NB4 (cell line): ENCODE data around the gene MYO1D.

ENCODE experiments used
- DNase-seq: peaks from one replicate; pipeline ENCODE4 v3.0.0; 2010; ENCODE audit warnings: low read depth
- H3K4me3 ChIP-seq: one replicate; pipeline ENCODE4 v1.5.1; 2011; ENCODE audit warnings: mild to moderate bottlenecking, low read depth, low read length, moderate library complexity
- CTCF ChIP-seq: IDR thresholded peaks from one replicate; pipeline ENCODE4 v1.5.1; 2012; ENCODE audit warnings: low read depth, low read length
- MAX ChIP-seq: IDR thresholded peaks from 2 replicates; pipeline ENCODE4 v1.6.1; 2011; ENCODE audit warnings: low read depth, low read length
- MYC ChIP-seq: IDR thresholded peaks from 2 replicates; pipeline ENCODE4 v1.6.1; 2011; ENCODE audit warnings: low read depth, low read length
- POLR2A ChIP-seq: IDR thresholded peaks from 2 replicates; pipeline ENCODE4 v1.6.1; 2011; ENCODE audit warnings: mild to moderate bottlenecking; ENCODE audit not compliant: insufficient read length; ENCODE audit errors: extremely low read depth

MYO1D gene

GRCh38 chr17:32586666-32587065 lies 290.3 kb downstream of the MYO1D start:
- no peak for DNase-seq
- TF ChIP-seq CTCF, result no peak
- no peak for TF ChIP-seq MYC
- no peak for TF ChIP-seq POLR2A
- TF ChIP-seq MAX, result no peak
- no peak overlapping the region for H3K4me3 ChIP-seq

- no peak for TF ChIP-seq POLR2A
- TF ChIP-seq CTCF, result no peak
- no peak for TF ChIP-seq MYC
- TF ChIP-seq MAX, result no peak
- no peak overlapping the region for H3K4me3 ChIP-seq
- no peak for DNase-seq
Measured at GRCh38 chr17:32584792-32585191, 292.1 kb downstream of the MYO1D start.

GRCh38 chr17:32583053-32583452 lies 293.9 kb downstream of the MYO1D start:
- H3K4me3 ChIP-seq, result no peak overlapping the region
- DNase-seq, result no peak
- TF ChIP-seq MAX (no peak), MYC (no peak), POLR2A (no peak), CTCF (no peak)

GRCh38 chr17:32575852-32576251 lies 301.1 kb downstream of the MYO1D start:
- TF ChIP-seq CTCF (no peak), POLR2A (no peak), MYC (no peak), MAX (no peak)
- peak; percentile 15 for DNase-seq
- H3K4me3 ChIP-seq, result no peak overlapping the region

- DNase-seq, result no peak
- TF ChIP-seq CTCF (no peak), POLR2A (no peak), MYC (no peak), MAX (no peak)
- no peak overlapping the region for H3K4me3 ChIP-seq
Measured at GRCh38 chr17:32570081-32570396, 306.9 kb downstream of the MYO1D start.
